Mucosa of stomach (tissue), 1 donor: ENCODE measurements around the gene PKP4.
"Not testable (repeated sequence)": the region's sequence is repeated elsewhere in the genome, so short reads cannot be mapped to it uniquely, and the experiment has no call there.

Source experiments
- H3K27me3 ChIP-seq: one replicate; pipeline ENCODE4 v1.7.0; 2013; ENCODE audit warnings: mild to moderate bottlenecking, low read length; ENCODE audit not compliant: control insufficient read depth, insufficient read depth
- H3K36me3 ChIP-seq: one replicate; pipeline ENCODE4 v1.7.0; 2013; ENCODE audit warnings: low read length; ENCODE audit not compliant: control insufficient read depth, insufficient read depth
- H3K4me1 ChIP-seq: one replicate; pipeline ENCODE4 v1.7.0; 2013; ENCODE audit warnings: mild to moderate bottlenecking, low read length; ENCODE audit not compliant: control insufficient read depth, insufficient read depth
- H3K4me3 ChIP-seq: one replicate; pipeline ENCODE4 v1.7.0; 2013; ENCODE audit warnings: low read length
- H3K9ac ChIP-seq: one replicate; pipeline ENCODE4 v1.7.0; 2013; ENCODE audit warnings: mild to moderate bottlenecking, low read length, moderate library complexity
- H3K9me3 ChIP-seq: one replicate; pipeline ENCODE4 v1.7.0; 2013; ENCODE audit warnings: mild to moderate bottlenecking, low read length, moderate library complexity; ENCODE audit not compliant: control insufficient read depth
- donor health status: Pancreatic carcinoma.

The PKP4 gene

GRCh38 chr2:158457092-158457825 lies 507 bp downstream of the PKP4 start:
- Histone ChIP-seq H3K9ac (peak overlapping the region; percentile 73), H3K4me1 (peaks cover 20% of the 10 kb centered on the region), H3K36me3 (no peaks in the 10 kb centered on the region), H3K27me3 (no peaks in the 10 kb centered on the region), H3K4me3 (peak overlapping the region; percentile 52), H3K9me3 (no peaks in the 10 kb centered on the region)

DNA sequence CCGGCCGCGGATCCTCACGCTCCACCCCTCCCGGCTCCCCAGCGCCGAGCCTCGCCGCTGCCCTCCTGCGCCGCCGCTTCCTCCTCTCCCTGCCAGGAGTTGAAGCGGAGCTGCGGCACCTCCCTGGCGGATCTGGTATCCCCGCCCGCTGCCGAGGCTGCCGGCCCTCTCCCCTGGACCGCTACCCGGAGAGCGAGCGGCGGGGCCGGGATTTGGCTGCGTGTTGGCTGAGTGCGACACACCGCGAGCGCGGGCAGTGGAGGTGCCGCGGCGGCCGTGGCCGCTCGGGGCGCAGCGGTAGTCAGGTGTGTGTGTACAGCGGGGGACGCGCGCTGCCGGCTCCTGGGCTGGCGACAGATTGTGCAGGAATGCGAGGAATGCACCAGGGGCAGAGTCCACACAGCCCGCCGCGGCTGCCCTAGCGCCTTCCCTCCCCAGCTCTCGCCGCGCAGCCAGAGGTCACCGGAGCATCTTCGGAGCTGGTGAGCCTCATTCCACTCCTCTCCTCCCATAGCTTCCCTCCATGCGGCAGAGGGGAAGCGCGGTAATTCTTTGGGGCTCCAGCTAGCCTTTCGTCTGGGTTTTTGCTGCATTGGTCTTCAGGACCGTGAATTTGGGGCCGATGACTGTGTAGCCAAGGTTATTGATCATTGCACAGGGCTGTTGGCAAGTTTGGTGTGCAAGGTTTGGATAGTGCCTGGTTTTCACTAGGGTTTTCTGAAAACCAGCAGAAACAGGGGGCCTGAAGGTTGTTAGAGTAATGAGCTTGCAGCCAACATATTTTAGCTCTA lies 1.3 kb downstream of the PKP4 start:
- peak overlapping the region; percentile 52 for H3K4me3 ChIP-seq
- H3K27me3 ChIP-seq: no peaks in the 10 kb centered on the region
- no peaks in the 10 kb centered on the region for H3K9me3 ChIP-seq
- peak overlapping the region; percentile 73 for H3K9ac ChIP-seq
- H3K36me3 ChIP-seq: no peaks in the 10 kb centered on the region
- H3K4me1 ChIP-seq: peaks cover 20% of the 10 kb centered on the region

DNA sequence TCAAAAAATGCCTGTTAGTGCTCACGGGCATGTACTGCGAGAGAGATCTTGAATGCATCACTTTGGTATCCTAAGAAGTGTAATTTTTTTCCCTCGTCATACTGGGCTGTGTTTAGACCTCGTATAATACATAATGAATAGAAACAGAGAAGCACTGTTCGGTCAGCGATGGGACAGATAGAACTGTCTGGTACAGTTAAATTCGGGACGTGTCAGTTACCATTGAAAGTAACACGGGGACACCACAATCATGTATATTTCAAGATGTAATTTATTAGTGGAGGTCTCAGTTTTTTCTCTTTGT lies 1.8 kb downstream of the PKP4 start:
- H3K4me3 ChIP-seq: peak overlapping the region; percentile 52
- H3K4me1 ChIP-seq: peaks cover 20% of the 10 kb centered on the region
- H3K9me3 ChIP-seq: no peaks in the 10 kb centered on the region
- no peaks in the 10 kb centered on the region for H3K36me3 ChIP-seq
- H3K27me3 ChIP-seq: no peaks in the 10 kb centered on the region
- peak overlapping the region; percentile 73 for H3K9ac ChIP-seq

DNA sequence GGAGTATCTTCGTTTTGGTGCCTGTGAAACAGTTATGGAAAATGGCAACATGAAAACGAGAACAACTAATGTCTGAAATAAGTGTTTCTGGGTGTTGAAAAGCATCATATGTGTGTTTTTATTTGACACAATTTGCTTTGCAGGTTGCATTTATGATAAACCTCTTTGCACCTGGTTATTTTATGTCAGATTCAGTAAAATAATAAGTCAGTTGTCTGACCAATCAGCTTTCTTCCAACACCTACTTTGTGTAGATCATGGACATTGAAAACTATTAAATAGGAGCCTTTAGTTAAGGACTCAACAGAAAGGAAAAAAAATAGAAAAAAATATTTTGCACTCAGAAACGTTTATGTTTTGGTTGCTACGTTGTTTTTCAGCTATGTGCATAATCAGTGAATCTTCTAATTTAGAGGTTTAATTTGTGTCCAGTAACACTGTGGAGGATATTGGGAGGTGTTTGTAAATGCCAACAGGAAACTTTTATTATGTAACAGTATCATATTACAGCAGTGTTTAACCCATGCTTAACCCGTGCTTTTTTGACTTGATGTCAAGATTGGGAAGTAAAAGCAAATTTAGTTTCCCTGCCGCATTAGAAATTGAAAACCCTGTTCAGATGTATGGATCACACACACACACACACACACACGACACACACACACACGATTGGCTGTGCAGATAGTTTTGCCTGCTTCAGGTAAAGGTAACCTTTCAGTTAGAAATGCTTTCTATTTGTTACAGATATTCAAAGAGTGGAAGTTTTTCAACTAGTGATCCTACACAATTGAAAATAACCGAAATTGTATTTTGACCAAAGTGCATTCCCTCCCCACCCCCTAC lies 2.6 kb downstream of the PKP4 start:
- H3K36me3 ChIP-seq: no peaks in the 10 kb centered on the region
- H3K4me3 ChIP-seq: no peak overlapping the region
- H3K4me1 ChIP-seq: peaks cover 20% of the 10 kb centered on the region
- no peaks in the 10 kb centered on the region for H3K9me3 ChIP-seq
- H3K9ac ChIP-seq: no peak overlapping the region
- no peaks in the 10 kb centered on the region for H3K27me3 ChIP-seq

DNA sequence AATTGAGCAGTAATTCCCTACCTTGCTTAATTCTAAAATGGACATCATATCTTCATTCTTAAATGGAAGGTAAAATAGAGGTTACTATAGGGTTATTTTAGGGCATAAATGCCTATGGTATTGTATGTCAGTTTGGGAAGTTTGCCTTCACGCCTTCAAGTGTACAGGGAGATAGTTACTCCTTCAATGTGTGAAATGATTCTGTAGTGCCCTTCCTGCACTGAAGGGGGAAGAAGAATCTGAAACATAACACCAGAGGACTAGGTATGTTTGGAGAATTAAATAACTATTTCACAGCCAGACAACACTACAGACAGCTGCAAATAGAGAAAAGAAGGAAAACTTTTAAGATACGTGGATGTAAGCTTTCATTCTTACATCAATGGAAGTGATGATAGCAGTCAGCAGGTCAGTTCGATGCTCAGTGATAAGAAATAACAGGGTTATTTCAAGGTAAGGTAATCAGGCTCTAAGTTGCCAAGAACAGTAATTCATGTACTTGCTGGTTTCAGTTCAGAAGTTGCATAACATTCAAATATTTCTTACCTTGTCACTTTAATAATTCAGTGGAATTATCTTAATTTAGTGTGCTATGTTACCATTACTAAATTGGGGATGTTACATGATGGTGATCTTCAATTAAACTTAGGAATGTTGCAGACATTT lies 4.0 kb downstream of the PKP4 start:
- Histone ChIP-seq H3K27me3 (no peaks in the 10 kb centered on the region), H3K4me3 (no peak overlapping the region), H3K36me3 (no peaks in the 10 kb centered on the region), H3K9ac (no peak overlapping the region), H3K4me1 (peaks cover 20% of the 10 kb centered on the region), H3K9me3 (no peaks in the 10 kb centered on the region)

DNA sequence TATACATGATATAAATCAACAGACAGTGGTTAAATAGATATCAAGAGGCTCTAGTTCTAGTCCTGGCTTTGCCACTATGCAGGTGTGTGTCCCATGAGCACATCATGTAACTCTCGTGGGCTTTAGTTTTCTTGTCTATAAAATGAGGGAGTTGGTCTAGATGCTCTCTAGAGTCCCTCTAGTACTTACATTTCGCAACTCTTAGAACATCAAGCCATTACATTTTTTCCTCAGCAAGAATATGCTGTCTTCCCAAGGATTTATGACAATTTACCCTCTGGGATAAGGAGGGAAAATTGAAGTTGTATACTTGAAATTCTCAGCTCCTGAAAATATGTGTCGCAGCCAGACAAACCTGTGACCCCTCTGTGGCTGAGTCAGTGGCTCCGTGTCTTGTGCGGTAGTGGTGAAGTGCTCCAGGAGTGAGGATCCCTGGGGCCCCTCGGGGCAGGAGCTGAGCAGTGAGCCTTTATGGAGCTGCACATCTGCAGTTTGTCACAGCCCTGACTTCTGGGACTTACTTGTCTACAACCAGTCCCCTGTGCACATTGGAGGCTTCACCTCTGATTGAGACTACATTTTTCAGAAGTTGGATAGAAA lies 6.8 kb downstream of the PKP4 start:
- Histone ChIP-seq H3K4me1 (peaks cover 11% of the 10 kb centered on the region), H3K4me3 (no peak overlapping the region), H3K9me3 (no peaks in the 10 kb centered on the region), H3K36me3 (no peaks in the 10 kb centered on the region), H3K27me3 (no peaks in the 10 kb centered on the region), H3K9ac (no peak overlapping the region)

DNA sequence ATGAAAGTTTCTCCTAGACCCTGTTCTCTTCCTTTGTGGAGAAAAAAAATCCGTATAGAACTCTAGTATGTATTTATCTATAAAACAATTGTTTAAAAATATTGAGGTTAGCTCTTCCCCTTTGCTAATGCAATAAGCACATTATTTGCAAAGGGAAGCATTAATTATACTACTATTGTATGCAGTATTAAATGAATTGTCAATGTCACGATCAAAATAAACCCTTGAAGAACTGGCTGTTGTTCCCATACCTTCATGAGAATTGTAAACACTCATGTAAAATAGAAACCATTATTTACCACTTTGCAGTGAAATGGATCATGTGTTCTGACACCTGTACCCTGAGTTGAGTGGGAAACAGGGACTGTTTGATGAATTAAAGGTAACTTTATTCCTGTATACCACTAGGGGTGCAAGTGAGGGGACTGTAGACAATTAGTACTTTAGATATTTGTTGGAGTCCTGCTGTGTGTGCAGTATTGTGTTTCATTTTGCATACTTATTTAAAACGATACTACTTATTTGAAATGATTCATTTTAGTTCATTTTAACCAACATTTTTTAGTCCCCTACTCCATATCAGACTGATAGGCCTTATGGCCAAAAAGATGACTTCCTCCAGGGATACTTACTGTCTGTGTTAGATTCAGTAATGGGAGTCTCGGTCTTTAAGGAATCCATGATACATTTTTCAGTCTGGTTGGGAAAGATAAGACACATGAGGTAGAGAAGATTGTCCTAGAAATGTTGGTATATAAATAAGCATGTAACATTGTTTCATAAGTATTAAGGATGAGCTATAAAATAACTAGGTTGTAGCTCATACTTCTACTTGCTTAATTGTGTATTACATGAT lies 7.9 kb downstream of the PKP4 start:
- no peaks in the 10 kb centered on the region for H3K9me3 ChIP-seq
- no peak overlapping the region for H3K4me3 ChIP-seq
- peaks cover 10% of the 10 kb centered on the region for H3K4me1 ChIP-seq
- H3K9ac ChIP-seq: no peak overlapping the region
- H3K36me3 ChIP-seq: no peaks in the 10 kb centered on the region
- H3K27me3 ChIP-seq: no peaks in the 10 kb centered on the region

DNA sequence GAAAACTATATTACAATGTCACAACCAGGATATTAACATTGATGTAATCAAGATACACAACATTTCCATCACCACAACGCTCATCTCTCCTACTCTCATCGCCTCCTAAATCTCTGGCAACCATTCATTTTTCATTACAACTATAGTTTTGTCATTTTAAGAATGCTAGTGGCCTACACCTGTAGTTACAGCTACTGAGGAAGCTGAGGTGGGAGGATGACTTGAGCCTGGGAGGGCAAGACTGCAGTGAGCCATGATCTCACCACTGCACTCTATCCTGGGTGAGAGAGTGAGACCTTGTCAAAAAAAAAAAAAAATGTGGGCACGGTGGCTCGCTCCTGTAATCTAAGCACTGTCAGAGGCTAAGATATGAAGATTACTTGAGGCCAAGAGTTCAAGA lies 10.5 kb downstream of the PKP4 start:
- no peaks in the 10 kb centered on the region for H3K4me1 ChIP-seq
- no peaks in the 10 kb centered on the region for H3K9me3 ChIP-seq
- no peak overlapping the region for H3K4me3 ChIP-seq
- H3K9ac ChIP-seq: no peak overlapping the region
- no peaks in the 10 kb centered on the region for H3K27me3 ChIP-seq
- no peaks in the 10 kb centered on the region for H3K36me3 ChIP-seq

DNA sequence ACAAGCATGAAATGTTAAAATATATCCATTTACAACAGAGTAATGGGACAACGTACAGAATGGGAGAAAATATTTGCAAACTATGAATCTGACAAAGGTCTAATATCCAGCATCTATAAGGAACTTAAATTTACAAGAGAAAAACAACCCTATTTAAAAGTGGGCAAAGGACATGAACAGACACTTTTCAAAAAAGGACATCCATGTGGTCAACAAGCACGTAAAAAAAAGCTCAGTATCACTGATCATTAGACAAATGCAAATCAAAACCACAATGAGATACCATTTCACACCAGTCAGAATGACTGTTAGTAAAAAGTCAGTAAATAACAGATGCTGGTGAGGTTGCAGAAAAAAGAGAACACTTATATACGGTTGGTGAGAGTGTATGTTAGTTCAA lies 16.1 kb downstream of the PKP4 start:
- H3K4me1 ChIP-seq, H3K9ac ChIP-seq, H3K4me3 ChIP-seq, H3K36me3 ChIP-seq, H3K27me3 ChIP-seq, H3K9me3 ChIP-seq: not testable (repeated sequence)

DNA sequence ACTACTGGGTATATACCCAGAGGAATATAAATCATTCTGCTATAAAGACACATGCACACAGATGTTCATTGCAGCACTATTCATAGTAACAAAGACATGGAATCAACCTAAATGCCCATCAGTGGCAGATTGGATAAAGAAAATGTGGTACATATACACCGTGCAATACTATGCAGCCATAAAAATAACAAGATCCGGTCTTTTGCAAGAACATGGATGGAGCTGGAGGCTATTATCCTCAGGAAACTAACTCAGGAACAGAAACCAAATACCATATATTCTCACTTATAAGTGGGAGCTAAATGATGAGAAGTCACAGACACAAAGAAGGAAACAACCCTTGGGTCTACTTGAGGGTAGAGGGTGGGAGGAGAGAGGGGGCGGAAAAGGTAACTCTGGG lies 16.5 kb downstream of the PKP4 start:
- not testable (repeated sequence) for H3K9ac ChIP-seq, H3K27me3 ChIP-seq, H3K9me3 ChIP-seq, H3K4me3 ChIP-seq, H3K36me3 ChIP-seq
- H3K4me1 ChIP-seq: peaks cover 11% of the 10 kb centered on the region
